ENCODE results near the gene KIF25. TPM values are rescaled to one million over a fixed set of nuclear protein-coding genes. Genes with fewer than 3 reads are reported as not detected.
"Not testable (repeated sequence)": the region's sequence is repeated elsewhere in the genome, so short reads cannot be mapped to it uniquely, and the experiment has no call there.

KIF25 gene
- total RNA-seq, 1 experiment from 2014 or later = not detected

- DNase-seq (ENCODE audit: low spot score) = no peak
These were observed 66.0 kb downstream of the KIF25 start for GRCh38 chr6:168063431-168063830.

DNA sequence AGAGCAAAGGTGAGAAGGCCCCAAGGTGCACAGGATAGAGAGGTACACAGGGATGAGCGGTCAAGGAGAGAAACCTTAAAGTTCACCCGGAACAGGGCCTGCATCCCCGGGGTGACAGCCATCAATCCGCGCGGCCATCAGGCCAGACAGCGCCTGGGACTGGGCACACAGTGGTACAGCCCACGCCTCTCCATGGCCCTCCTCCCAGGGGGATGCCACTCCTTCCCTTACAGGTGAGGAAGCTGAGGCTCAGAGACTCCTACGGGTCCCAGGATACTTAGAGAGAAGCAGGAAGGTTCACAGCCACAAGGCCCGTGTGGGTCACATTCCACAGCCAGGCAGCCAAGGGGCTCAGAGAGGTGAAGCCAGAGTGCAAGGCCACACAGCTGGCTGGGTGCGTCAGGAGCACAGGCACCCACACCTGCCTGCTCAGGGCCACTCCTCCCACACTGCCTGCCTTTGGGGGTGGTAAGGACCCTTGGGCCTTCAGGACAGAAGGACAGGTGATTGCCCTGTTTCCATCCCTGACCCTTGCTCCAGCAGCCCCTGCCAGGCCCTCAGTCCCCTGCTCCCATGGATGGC, 66.8 kb downstream of the KIF25 start:
- no peak for DNase-seq (ENCODE audit: low spot score)

DNA sequence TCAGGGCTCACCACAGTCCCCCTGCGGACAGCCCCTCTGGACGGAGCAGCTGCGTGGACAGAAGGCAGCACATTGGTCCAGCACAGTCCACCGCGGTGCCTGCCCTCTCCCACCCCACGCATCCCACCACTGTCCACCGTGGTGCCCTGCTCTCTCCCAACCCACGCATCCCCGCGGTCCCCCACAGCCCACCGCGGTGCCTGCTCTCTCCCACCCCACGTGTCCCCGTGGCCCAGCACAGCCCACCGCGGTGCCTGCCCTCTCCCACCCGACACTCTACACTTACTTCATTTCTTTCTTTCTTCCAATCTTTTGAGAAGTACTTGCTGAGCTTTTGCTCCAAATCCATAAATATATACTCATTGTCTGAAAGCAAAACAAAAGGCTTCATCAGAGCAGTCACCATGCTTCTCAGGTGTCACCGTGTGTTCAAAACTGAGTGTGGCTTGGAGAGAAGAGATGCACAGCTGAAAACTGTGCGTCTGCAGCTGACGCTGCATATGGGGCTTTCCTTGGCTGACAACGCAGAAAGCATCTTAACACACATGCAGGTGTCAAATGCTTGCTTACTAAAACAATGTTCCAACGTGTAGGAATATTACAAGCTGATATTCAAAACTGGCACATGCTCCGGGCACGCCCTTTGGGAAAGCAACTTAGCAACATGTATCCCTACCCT, 69.7 kb downstream of the KIF25 start:
- no peak for DNase-seq (ENCODE audit: low spot score)

- no peak for DNase-seq (ENCODE audit: low spot score)
These were observed 73.3 kb downstream of the KIF25 start for GRCh38 chr6:168070804-168071203.

DNA sequence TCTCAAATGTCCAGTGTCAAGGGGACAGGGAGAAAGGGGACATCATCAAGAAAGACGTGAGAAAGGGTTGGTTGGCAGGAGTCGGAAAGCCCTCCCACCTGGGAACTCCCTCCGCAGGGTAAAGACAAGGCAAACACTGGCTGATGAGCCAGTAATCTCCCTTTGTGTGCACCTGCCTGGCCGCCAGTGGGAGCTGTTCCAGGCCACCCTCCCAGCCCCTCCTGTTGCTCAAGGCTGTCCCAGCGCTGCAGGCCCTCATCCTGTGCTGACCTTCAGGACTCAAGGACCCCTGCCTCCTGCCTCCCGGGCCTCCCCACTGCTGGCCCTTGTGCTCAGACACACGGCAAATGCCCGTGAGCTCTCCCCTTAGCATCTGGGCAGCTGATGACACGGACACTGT, 74.1 kb downstream of the KIF25 start:
- no peak for DNase-seq (ENCODE audit: low spot score)

- no peak for DNase-seq (ENCODE audit: low spot score)
These were observed 74.8 kb downstream of the KIF25 start for GRCh38 chr6:168072261-168072660.

GRCh38 chr6:168072730-168073129, 75.3 kb downstream of the KIF25 start:
- DNase-seq (ENCODE audit: low spot score) = no peak

DNA sequence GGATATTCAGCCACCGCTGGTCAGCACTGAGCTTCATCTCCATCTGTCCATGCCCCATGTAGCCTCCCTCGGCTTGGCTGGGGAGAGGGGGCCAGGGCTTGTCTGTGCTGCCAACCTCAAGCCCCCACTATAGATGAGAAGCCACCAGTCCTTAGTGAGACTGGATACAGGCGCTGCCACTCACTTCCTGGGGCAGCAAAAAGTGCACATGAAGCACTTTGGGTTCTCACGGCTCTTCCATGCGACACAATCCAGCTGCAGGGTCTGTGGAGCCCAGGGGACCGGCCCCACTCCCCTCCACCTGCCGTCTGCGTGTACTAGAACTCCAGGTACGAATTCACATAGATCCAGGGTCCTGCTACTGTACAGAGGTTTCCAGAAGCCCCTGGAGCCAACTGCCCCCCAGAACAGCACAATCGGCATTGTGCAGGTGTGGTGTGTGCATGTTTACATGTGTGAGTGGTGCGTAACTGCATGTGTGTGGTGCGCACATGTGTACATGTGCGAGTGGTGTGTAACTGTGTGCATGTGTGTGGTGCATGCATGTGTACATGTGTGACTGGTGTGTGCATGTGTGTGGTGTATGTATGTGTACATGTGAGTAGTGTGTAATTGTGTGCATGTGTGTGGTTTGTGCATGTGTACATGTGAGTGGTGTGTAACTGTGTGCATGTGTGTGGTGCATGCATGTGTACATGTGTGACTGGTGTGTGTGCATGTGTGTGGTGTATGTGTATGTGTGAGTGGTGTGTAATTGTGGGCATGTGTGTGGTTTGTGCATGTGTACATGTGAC, 76.7 kb downstream of the KIF25 start:
- DNase-seq (ENCODE audit: low spot score) = no peak

- no peak for DNase-seq (ENCODE audit: low spot score)
These were observed 77.7 kb downstream of the KIF25 start for GRCh38 chr6:168075216-168075615.

GRCh38 chr6:168075787-168076202, 78.3 kb downstream of the KIF25 start:
- DNase-seq (ENCODE audit: low spot score) = no peak

GRCh38 chr6:168077401-168077800, 79.9 kb downstream of the KIF25 start:
- DNase-seq (ENCODE audit: low spot score) = not testable (repeated sequence)

GRCh38 chr6:168078175-168078942, 80.9 kb downstream of the KIF25 start:
- DNase-seq (ENCODE audit: low spot score) = no peak

DNA sequence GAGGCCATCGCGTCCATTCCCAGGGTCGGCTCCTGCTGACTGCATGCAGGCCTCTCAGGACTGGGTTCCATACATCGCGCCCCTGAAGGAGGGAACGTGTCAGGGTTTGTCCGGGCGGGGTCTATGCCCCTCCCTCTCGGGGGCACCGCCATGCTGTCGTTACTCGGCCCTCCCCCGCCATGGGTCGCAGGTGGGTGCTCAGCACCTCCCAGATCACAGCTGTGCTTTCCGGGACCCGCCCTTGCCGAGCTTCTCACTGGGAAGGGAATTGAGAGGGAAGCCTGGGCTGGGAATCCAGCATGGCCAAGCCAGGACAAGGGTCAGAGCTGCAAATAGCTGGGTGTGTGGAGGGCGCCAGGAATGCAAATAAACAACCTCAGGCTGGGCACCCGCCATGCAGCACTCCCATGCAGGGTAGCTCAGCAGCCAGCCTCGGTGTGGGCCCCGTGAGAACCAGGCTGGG, 81.5 kb downstream of the KIF25 start, which contains the start of gene FRMD1:
Gene FRMD1, minus strand, starts transcription at position 270 of the 463 bp plus-strand sequence. Its CDS starts 118 bp downstream, at position 152.
- DNase-seq (ENCODE audit: low spot score) = no peak

DNA sequence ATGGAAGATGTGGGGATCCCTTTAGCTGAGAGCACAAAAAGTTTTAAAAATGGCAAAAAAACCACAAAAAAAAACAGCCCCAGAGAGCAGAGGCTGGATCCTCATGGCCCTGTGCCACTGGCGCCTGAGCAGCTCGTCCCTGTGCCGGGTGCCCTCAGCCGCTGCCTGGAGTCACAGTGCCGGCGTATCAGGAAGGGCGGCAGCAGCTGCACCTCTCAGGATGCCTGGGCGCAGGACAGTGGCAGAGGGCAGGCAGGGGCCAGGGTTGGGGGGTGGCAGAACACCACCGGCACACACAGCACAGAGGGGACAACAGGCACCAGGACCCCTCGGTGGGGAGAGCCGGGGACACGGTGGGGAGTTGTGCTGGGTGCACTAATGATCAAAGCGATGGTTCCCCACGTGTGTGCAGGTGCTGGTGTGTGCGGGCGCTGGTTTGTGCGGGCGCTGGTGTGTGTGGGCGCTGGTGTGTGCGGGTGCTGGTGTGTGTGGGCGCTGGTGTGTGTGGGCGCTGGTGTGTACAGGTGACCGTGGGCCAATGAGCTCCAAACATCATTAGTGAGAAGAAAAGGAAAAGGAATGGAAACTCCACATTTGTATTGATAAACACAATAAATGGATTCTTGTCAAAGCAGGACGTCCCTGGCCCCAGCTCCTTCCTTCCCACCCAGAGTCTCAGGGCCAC, 83.1 kb downstream of the KIF25 start:
- DNase-seq (ENCODE audit: low spot score) = no peak

DNA sequence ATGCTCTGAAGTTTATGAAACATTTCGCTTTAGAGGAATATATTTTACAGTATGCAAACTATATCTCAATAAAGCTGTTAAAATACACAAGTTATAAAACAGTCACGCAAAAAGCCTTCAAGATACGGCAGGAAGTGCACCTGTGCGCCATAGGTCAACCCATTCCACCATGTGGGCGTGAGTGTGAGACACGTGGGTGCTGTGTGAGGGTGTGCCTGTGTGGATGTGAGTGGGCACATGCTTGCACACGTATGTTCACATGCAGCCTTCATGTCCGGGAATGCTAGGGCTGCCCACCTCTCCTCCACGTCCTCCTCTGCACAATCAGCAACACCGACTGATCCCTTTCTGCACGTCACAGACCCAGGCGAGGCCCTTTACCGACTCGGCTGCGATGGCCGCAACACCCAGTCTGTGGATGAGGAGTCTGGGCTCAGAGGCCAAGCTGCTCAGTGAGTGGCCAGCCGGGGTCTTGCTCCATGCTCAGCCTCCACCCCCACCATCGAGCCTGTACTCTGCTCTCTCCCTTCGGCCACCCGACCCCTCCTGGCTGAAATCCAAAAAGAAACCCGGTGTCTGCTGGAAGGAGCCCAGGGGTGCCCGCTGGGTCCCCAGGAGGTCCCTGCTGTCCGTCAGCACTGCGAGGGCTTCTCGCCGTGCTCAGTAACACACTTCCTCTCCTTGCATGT, 84.5 kb downstream of the KIF25 start:
- no peak for DNase-seq (ENCODE audit: low spot score)

DNA sequence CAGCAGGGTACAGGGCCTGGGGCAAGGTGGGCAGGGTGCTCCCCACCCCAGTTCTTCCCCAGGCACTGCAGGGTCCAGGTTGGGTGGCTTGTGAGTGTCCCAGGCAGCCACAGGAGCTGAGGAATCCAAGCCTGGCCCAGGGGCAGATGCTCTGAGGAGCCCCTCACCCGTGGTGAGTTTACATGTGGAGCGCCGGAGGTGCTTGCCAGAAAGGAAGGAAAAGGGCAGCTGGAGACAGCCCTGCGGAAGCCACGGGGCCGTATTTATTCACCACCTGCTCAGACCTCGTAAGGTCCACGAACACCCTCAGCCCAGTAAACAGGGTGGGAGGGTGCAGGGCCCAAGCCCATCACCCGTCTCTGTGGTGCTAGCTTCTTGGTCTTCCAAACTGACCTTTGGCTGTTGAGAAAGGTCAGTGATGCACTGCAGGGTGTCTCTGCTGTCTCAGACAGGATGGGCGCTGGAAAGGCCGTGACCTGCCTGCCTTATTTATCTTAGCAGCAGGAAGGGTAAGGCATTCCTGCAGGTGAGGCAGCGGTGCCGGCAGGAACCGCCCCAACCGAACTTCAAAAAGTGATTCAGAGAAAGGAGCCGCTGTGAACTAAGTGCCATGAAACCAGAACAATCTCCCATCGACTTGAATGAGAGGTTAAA, 85.5 kb downstream of the KIF25 start:
- DNase-seq (ENCODE audit: low spot score) = no peak

DNA sequence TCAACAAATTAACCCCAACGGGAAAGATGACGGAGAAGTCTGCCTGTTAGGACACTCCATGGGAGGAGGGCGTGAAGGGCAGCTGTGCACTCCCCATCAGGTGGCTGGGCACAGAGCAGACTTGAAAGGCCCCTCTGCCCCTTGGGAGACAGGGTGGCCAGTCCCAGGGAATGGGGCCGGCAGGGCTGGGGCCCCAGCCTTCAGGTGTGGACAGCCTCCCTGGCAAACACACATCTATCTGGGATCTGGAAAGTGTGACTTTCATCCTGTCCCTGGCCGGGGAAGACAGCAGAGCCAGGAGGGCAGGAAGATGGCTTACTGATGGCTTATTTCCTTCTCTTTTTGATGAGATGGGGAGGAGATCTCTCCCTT, 86.0 kb downstream of the KIF25 start:
- DNase-seq (ENCODE audit: low spot score) = no peak

GRCh38 chr6:168084465-168085160, 87.1 kb downstream of the KIF25 start:
- DNase-seq (ENCODE audit: low spot score) = no peak

- DNase-seq (ENCODE audit: low spot score) = no peak
These were observed 88.6 kb downstream of the KIF25 start for GRCh38 chr6:168086066-168086465.

DNA sequence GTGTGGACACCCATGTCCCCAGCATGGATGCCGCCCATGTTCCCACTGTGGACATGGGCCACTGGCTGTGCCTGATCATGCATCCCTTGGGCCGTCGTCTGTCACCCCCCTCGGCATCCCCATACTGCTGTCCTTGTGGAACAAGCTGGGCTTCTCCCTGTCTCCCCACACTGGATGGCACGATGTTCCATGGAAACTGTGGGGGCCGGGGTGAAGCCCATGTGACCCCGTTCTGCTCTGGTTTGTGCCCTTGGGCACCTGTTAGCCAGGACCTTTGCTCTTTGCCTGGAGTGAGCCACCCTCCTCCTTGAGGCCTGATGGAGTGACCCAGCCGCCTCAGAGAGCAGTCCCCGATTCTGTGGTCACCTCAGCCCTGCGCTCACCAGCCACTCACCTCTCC, 89.1 kb downstream of the KIF25 start:
- DNase-seq (ENCODE audit: low spot score) = no peak

All from A172 (cell line).